ENCODE measurements around the gene RASSF4. TPM values are rescaled to one million over a fixed set of nuclear protein-coding genes. Genes with fewer than 3 reads are reported as not detected.
A peak's percentile ranks its signal among the peaks of the same experiment; 100 is the strongest.

The RASSF4 gene
- total RNA-seq, 4 donors from 2014 or later, result 23.5 to 57.7 (median 31.6) TPM

GRCh38 chr10:44990965-44991364 lies 31.4 kb downstream of the RASSF4 start:
- Histone ChIP-seq H3K9me3 (no peaks in the 10 kb centered on the region), H3K27me3 (no peaks in the 10 kb centered on the region), H3K4me3 (no peak overlapping the region), H3K27ac (peak overlapping the region in 3 of 4 donors; percentile 64 to 95 (median 94)), H3K36me3 (peaks cover 0 to 74% of the 10 kb centered on the region in 2 donors), H3K4me1 (peaks cover under 1 to 74% (median 31%) of the 10 kb centered on the region in 3 donors)
- TF ChIP-seq POLR2AphosphoS5 (IDR thresholded peaks at IDR 0.05) (no peak), EP300 (IDR thresholded peaks at IDR 0.05) (no peak), POLR2A (IDR thresholded peaks at IDR 0.05) (no peak)
- TF ChIP-seq, protein P1, sequence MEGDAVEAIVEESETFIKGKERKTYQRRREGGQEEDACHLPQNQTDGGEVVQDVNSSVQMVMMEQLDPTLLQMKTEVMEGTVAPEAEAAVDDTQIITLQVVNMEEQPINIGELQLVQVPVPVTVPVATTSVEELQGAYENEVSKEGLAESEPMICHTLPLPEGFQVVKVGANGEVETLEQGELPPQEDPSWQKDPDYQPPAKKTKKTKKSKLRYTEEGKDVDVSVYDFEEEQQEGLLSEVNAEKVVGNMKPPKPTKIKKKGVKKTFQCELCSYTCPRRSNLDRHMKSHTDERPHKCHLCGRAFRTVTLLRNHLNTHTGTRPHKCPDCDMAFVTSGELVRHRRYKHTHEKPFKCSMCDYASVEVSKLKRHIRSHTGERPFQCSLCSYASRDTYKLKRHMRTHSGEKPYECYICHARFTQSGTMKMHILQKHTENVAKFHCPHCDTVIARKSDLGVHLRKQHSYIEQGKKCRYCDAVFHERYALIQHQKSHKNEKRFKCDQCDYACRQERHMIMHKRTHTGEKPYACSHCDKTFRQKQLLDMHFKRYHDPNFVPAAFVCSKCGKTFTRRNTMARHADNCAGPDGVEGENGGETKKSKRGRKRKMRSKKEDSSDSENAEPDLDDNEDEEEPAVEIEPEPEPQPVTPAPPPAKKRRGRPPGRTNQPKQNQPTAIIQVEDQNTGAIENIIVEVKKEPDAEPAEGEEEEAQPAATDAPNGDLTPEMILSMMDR (IDR thresholded peaks at IDR 0.05), result no peak
- ATAC-seq, result no peak
- WGBS, 2 donors (ENCODE audit: low coverage in 1 of 2), result 100% methylated on average over 1 of the region's 7 CpGs; no CpG with 5 or more reads in 1 of the 2 donors

DNA sequence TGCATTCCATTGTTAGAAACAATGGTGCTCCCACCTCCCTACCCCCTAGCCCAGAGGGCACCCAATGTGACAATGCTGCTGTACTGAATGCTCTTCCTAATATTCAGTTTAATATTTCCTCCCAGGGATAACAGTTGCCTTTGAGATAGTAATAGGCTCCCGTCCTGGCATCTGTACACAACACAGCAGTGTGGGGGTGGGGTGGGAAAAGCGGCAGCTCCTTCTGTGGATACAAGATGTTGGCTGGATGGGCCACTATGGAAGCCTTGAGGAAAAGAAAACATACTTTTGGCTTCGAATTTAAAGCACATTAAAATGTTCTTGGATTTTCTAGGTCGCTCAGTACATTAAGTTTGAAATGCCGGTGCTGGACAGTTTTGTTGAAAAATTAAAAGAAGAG lies 32.0 kb downstream of the RASSF4 start:
- ATAC-seq, result no peak
- TF ChIP-seq EP300 (IDR thresholded peaks at IDR 0.05) (no peak), POLR2AphosphoS5 (IDR thresholded peaks at IDR 0.05) (no peak), POLR2A (IDR thresholded peaks at IDR 0.05) (no peak)
- TF ChIP-seq, protein P1 (IDR thresholded peaks at IDR 0.05), result no peak
- Histone ChIP-seq H3K27me3 (no peaks in the 10 kb centered on the region), H3K27ac (peak overlapping the region in 3 of 4 donors; percentile 64 to 95 (median 94)), H3K36me3 (peaks cover 0 to 74% of the 10 kb centered on the region in 2 donors), H3K9me3 (no peaks in the 10 kb centered on the region), H3K4me1 (peaks cover 6 to 74% (median 37%) of the 10 kb centered on the region in 3 donors), H3K4me3 (no peak overlapping the region)
- 60 to 70% methylated on average over 2 to 4 of the region's 5 CpGs for WGBS, 2 donors (ENCODE audit: low coverage in 1 of 2)

DNA sequence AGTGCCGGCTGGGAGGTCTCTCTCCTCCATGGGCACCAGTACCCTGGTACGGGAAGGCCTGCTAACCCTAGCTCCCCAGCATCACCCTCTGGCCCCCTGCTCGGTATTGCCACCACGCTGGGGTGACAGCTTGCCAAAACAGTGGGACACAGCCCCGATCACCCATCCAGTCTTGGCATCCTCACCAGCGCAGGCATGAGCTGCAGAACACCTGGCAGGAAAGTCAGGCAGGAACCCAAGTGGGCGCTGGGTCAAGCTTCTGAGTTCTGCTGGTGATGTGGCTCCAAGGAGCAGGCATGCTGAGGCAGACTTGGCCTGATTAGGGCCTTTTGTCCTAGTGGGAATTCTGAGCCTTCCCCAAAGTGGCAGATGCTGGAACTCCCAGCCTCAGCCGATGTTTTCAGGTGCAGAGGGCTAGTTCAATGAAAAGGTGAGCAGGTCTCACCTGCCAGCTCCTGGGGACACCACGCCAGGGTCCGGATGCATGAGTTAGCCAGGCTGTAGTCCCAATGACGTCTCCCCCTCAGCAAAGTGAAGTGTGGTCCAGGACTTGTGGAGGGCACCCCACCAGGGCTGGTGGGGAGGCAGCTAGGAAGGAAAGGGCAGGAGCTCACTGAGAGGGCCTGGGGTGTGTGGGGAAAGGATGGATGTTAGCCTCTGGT lies 32.6 kb downstream of the RASSF4 start:
- Histone ChIP-seq H3K27ac (peak overlapping the region in 3 of 4 donors; percentile 64 to 95 (median 94)), H3K9me3 (no peaks in the 10 kb centered on the region), H3K36me3 (peaks cover 0 to 68% of the 10 kb centered on the region in 2 donors), H3K27me3 (no peaks in the 10 kb centered on the region), H3K4me1 (peaks cover 10 to 80% (median 39%) of the 10 kb centered on the region in 3 donors), H3K4me3 (no peak overlapping the region)
- no peak for ATAC-seq
- 57% methylated on average over 2 of the region's 11 CpGs; no CpG with 5 or more reads in 1 of the 2 donors for WGBS, 2 donors (ENCODE audit: low coverage in 1 of 2)
- TF ChIP-seq POLR2AphosphoS5 (IDR thresholded peaks at IDR 0.05), result no peak
- TF ChIP-seq, protein P1 (IDR thresholded peaks at IDR 0.05), result no peak
- no peak for TF ChIP-seq POLR2A (IDR thresholded peaks at IDR 0.05)
- no peak for TF ChIP-seq EP300 (IDR thresholded peaks at IDR 0.05)

DNA sequence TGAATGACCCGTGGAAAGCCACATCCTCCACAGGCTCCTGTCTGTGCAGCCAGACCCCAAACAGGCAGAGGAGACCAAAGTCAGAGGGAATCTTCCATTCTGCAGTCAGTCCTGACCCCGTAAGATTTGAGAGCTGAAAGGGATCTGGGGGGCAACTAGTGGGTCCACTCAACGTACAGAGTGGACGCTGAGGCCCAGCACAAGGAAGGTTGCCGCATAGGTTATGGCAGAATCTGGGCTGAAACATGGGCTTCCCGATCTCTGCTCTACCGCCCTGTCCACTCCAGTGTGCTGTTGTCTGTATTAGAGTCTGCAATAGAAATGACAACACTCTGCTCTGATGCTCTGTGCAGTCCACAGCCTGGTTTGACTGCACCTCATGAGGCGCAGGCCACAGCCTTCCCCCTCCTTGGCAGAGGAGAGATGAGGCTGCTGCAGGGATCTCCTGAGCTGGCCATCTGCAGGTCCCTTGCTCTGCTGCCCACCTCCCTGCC lies 33.2 kb downstream of the RASSF4 start:
- H3K9me3 ChIP-seq, result no peaks in the 10 kb centered on the region
- peaks cover 10 to 86% (median 37%) of the 10 kb centered on the region in 3 donors for H3K4me1 ChIP-seq
- H3K4me3 ChIP-seq, result no peak overlapping the region
- peaks cover 0 to 62% of the 10 kb centered on the region in 2 donors for H3K36me3 ChIP-seq
- H3K27me3 ChIP-seq, result no peaks in the 10 kb centered on the region
- ATAC-seq, result no peak
- TF ChIP-seq, protein P1 (IDR thresholded peaks at IDR 0.05), result no peak
- no peak for TF ChIP-seq POLR2A (IDR thresholded peaks at IDR 0.05)
- no peak for TF ChIP-seq EP300 (IDR thresholded peaks at IDR 0.05)
- TF ChIP-seq POLR2AphosphoS5 (IDR thresholded peaks at IDR 0.05), result no peak
- 80 to 89% methylated on average over 3 to 4 of the region's 8 CpGs for WGBS, 2 donors (ENCODE audit: low coverage in 1 of 2)
- H3K27ac ChIP-seq, result peak overlapping the region in 3 of 4 donors; percentile 44 to 95 (median 94)
